ENCODE results near the gene EP400.

EP400 gene

GRCh38 chr12:131949431-131950181 is at the start of gene EP400:
Gene EP400, plus strand, starts transcription at chr12:131949942. Its CDS starts 10,678 bp downstream, at chr12:131960620.
- peak; percentile 98 for DNase-seq

GRCh38 chr12:131900397-131900796 is 49.3 kb upstream of the EP400 start:
- no peak for DNase-seq

- no peak for DNase-seq
These were observed 48.1 kb upstream of the EP400 start for GRCh38 chr12:131901431-131902331.

GRCh38 chr12:131902332-131903241 is 47.2 kb upstream of the EP400 start:
- no peak for DNase-seq

- DNase-seq: no peak
These were observed 46.2 kb upstream of the EP400 start for GRCh38 chr12:131903270-131904255.

- DNase-seq: no peak
These were observed 45.4 kb upstream of the EP400 start for GRCh38 chr12:131904346-131904745.

GRCh38 chr12:131905081-131905629 is 44.6 kb upstream of the EP400 start:
- DNase-seq: no peak

GRCh38 chr12:131905630-131906091 is 44.1 kb upstream of the EP400 start:
- DNase-seq: no peak

- DNase-seq: no peak
These were observed 42.2 kb upstream of the EP400 start for GRCh38 chr12:131907379-131908091.

GRCh38 chr12:131908092-131909080 is 41.4 kb upstream of the EP400 start:
- DNase-seq: no peak

GRCh38 chr12:131909081-131909751 is 40.5 kb upstream of the EP400 start:
- no peak for DNase-seq

GRCh38 chr12:131909752-131910219 is 40.0 kb upstream of the EP400 start:
- no peak for DNase-seq

- DNase-seq: no peak
These were observed 39.3 kb upstream of the EP400 start for GRCh38 chr12:131910302-131911027.

- DNase-seq: no peak
These were observed 38.6 kb upstream of the EP400 start for GRCh38 chr12:131911028-131911650.

GRCh38 chr12:131911851-131912477 is 37.8 kb upstream of the EP400 start:
- no peak for DNase-seq

GRCh38 chr12:131912518-131913274 is 37.0 kb upstream of the EP400 start:
- no peak for DNase-seq
